Upper lobe of left lung (tissue), 4 donors: Measurements from ENCODE around the gene IFITM2.

Experiments
- CTCF ChIP-seq, 6 experiments: fragments of 450-650 bp in 4 of 6; fragments of 200-600 bp in 2 of 6; sonication (generic) in 2 of 6; IDR thresholded peaks; one replicate each; pipeline ENCODE4 v1.5.1; 2016 to 2019; ENCODE audit warnings: antibody characterized with exemption in 6 of 6
- EP300 ChIP-seq, 4 donors: sonication (generic); formaldehyde crosslinking; IDR thresholded peaks; one replicate each; pipeline ENCODE4 v1.5.1; 2017; ENCODE audit warnings: antibody characterized with exemption in 4 of 4, control low read depth in 2 of 4

GRCh38 chr11:350723-351255 is 43.2 kb downstream of the IFITM2 start:
- no peak for TF ChIP-seq CTCF (IDR thresholded peaks at IDR 0.05)
- no peak for TF ChIP-seq EP300 (IDR thresholded peaks at IDR 0.05)
